ENCODE results near the gene RRP8. TPM values are rescaled to one million over a fixed set of nuclear protein-coding genes. Genes with fewer than 3 reads are reported as not detected.

The RRP8 gene
- total and polyA plus RNA-seq, 2 of the 8 experiments (the other 6 are each of a cell fraction or from before 2014, with no cell fraction given), result 4.2 to 14.9 TPM

- TF ChIP-seq CHD7 (IDR thresholded peaks at IDR 0.05; ENCODE audit: insufficient replicate concordance, low read length), result no peak
- TF ChIP-seq E2F6 (IDR thresholded peaks at IDR 0.05), result no peak
- TF ChIP-seq GTF2F1 (IDR thresholded peaks at IDR 0.05; ENCODE audit: borderline replicate concordance, low read depth, low read length), result no peak
- TF ChIP-seq MAFK (IDR thresholded peaks at IDR 0.05; ENCODE audit: low read depth, low read length), result no peak
- no peak for TF ChIP-seq RNF2 (IDR thresholded peaks at IDR 0.05; ENCODE audit: borderline replicate concordance, low read depth, low read length, missing control alignments, poor library complexity, severe bottlenecking)
- TF ChIP-seq TAF7 (optimal IDR thresholded peaks at IDR 0.05; ENCODE audit: borderline replicate concordance, low read depth, low read length), result no peak
Observed at GRCh38 chr11:6599449-6599848, 4.0 kb downstream of the RRP8 start (continued).
